Activated T-cell treated with anti-CD3 and anti-CD28 coated beads for 4 hours (primary cell): ENCODE results near the gene SLC22A23.

ENCODE experiments used
- DNase-seq: peaks from one replicate; pipeline ENCODE4 v3.0.0-alpha.2; 2020

Gene SLC22A23

GRCh38 chr6:3443221-3443515 is 13.7 kb downstream of the SLC22A23 start:
- no peak for DNase-seq

DNA sequence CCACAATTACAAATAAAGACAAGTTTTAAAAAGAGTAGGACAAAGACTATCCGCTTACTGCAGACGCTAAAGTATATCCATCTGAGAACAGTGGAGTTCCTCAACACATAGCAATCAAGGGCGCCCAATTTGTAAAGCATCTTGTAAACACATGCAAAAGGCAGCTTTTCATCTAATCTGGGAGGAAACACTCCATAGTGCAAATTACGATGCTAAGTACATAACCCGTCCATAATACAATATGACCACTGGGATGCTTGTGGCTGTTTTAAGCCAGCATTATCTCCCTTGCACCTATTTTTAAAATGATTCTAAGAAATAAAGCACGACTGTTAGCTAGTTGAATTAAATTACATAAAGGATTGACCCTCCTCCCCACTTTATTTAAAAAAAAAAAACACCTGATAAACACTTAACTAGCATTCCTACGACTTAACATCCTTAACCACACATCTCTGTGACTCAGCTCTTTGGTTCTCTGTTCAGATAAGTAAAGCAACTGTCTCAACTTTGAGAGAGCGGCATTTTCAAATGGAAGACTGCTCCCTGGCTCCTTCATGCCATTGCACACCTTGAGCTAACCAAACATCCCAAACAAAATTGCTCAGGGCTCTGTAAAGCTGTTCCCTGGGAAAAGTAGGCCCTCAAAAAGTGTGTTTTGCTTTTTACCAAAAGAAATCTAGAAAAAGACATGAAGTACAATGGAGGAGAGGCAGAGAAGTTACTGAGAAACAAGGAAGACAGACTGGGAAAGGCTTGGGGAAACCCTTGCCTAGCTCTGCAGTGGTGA is 14.2 kb downstream of the SLC22A23 start:
- DNase-seq: no peak

- DNase-seq: no peak
Observed at GRCh38 chr6:3440911-3441310, 15.9 kb downstream of the SLC22A23 start.

GRCh38 chr6:3439961-3440360 is 16.9 kb downstream of the SLC22A23 start:
- DNase-seq: no peak

- no peak for DNase-seq
Observed at GRCh38 chr6:3438190-3439167, 18.4 kb downstream of the SLC22A23 start.

GRCh38 chr6:3433005-3433404 is 23.8 kb downstream of the SLC22A23 start:
- no peak for DNase-seq

GRCh38 chr6:3432416-3432815 is 24.4 kb downstream of the SLC22A23 start:
- no peak for DNase-seq

DNA sequence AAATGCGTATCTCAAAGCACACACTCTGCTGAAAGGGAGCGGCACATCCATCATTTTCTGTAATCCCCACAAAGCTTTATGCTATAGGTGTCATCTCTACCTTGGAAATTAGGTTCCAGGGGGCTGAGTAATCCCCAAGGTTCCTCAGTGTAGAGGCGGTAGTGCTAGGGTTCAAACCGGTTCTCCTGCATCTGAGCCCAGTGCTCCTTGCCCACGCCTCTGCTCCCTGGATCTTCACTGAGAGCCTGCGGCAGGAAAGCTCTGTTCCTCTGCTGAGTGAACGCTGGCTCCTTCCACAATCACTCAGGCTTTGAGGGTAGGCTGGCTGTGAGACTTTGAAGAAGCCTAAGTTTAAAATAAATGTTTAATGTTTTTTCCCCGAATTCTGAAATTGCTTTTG is 24.9 kb downstream of the SLC22A23 start:
- no peak for DNase-seq

DNA sequence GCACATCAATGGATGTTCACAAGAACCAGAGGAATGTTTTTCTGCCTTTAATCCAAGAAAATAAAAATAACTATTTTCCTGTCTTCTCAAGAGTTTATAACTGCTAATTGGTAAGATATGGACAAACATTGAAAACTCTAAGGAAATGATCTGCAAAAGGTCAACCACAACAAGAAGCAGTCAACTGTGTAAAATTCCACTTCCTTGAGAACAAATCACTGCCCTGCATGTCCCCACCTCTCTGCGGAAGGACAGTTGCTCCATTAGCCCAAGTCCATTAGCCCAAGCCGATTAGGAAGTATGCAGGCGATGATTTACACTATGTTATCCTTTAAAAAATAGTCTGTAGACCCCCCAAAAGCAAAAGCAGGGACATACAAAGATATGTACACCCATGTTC is 27.6 kb downstream of the SLC22A23 start:
- no peak for DNase-seq

DNA sequence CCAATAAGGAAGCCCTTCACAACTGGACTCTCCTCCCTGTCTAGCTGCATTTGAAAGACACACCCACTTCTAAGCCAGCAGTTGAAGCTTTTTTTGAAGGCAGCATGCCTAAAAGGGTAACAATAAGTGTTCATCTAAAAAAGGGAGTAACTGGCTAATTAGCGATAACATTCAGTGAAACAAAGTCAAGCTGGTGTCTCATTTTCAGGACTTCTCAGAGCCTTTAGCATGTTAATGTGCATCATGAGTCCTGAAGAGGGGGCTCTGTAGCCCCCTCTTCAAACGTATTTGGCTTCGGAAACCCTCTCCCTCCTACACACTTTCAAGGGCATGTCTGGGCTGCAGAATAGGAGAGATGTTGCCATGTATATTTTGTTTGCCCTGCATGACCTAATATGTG is 28.1 kb downstream of the SLC22A23 start:
- no peak for DNase-seq

- no peak for DNase-seq
Observed at GRCh38 chr6:3428247-3428646, 28.6 kb downstream of the SLC22A23 start.

GRCh38 chr6:3427687-3428085 is 29.2 kb downstream of the SLC22A23 start:
- DNase-seq: no peak

GRCh38 chr6:3426927-3427686 is 29.7 kb downstream of the SLC22A23 start:
- no peak for DNase-seq

DNA sequence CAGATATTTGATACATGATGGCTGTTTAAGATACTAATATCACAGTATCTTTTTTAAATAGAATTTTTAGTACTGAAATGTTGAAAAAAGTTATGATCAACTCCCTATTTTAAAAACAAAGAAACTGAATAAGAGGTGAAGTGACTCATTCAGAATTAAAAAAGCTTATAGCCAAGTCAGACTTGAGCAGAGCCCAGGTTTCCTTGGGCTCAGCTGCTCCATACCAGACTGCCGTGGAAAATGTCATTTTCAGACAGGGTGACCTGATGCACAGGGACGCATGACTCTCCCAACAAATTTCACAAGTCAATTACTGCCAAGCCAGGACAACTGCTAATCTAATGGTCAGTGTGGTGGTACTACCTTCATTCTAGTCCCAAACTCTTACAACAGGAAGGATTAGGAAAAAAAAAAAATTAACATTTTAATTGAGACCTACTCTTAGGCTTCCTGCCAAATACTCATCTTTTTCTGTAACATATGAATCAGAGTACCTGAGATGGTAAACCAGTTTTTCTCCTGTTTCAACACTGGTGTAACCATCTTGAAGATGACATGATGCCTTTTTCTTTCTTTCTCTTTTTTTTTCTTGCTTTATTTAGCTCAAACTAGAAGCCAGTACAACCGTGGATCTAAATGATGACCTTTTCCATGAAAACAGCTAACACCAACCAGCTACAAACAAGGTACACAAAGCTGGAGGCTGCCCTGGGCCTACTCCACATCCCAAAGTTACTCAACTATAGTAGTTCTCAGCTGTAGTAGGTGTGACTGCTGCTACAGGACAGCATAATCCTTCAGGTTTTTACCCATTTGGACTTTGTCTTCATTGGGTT is 30.5 kb downstream of the SLC22A23 start:
- no peak for DNase-seq

- DNase-seq: no peak
Observed at GRCh38 chr6:3425574-3425973, 31.3 kb downstream of the SLC22A23 start.

- no peak for DNase-seq
Observed at GRCh38 chr6:3424185-3424927, 32.5 kb downstream of the SLC22A23 start.

DNA sequence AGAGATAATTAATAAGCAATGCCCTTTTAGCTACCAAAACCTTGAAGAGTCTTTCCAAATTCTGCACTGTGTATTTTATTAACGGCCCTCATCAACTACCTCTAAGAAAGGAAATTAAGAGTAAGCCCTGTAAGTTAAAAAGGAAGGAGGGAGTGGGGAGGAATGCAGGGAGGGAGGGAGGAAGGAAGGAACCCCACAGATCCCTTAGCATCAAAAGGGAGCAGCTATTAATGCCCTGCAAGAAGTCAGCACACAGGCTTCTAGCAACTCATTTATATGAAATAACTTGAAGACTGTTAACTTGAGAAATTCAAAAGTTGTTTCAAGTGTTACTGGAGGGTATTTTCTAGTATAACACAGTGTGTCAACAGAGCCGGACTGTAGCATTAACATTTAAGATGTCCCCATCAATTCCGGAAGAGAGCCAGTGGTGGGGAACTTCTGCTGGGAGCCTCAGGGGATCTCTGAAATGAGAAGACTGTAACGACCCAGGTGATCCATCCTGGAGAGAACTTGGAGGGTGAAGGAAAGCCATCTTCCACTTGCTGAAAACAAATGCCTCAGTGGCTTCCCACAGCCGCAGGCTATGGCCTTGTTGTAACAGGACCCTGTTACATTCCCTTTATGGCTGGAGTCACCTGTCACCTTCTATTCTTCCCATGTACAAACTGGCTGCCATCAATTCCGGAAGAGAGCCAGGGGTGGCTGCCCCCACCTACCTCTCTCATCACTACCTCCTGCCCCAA is 33.2 kb downstream of the SLC22A23 start:
- DNase-seq: no peak

DNA sequence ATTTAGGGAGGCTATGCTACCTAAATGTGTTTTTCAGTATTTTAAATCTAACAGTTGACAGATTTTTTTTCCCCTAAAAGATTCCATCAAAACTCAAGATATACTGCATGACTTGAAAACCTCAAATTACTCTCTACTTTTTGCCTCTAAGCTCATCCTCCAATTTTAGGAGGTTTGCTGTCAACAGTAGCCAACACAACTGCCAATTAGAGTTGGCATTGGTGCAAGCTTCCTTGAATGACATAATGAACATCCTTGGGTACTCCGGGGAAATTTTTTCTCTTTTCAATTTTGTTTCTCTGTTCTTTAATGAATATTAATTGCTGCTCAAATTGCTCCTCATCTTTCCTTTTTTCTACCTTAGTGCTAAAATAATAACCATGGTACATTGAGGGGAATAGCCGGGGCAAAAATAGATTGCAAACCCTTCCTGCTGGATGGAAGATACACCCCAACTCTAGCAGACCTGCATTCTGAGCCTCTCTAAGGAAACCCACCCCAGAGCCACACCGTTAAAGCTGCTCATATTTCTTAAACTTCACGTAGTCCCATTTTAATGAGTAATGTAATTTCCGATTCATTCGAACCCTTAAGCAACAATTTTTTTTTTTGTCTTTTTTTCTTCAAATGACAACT is 34.3 kb downstream of the SLC22A23 start:
- DNase-seq: no peak

- DNase-seq: no peak
Observed at GRCh38 chr6:3421791-3422434, 34.9 kb downstream of the SLC22A23 start.

GRCh38 chr6:3421143-3421542 is 35.7 kb downstream of the SLC22A23 start:
- no peak for DNase-seq
